LNCAP (cell line): ENCODE data around the gene ITLN1.

Experiments
- CTCF ChIP-seq: fragments of 450-650 bp; IDR thresholded peaks from 2 replicates; pipeline ENCODE4 v1.5.1; 2017; ENCODE audit warnings: mild to moderate bottlenecking

ITLN1 gene

GRCh38 chr1:160853014-160853413 lies 32.0 kb downstream of the ITLN1 start:
- TF ChIP-seq CTCF, result no peak

GRCh38 chr1:160850993-160851392 lies 34.0 kb downstream of the ITLN1 start:
- no peak for TF ChIP-seq CTCF

DNA sequence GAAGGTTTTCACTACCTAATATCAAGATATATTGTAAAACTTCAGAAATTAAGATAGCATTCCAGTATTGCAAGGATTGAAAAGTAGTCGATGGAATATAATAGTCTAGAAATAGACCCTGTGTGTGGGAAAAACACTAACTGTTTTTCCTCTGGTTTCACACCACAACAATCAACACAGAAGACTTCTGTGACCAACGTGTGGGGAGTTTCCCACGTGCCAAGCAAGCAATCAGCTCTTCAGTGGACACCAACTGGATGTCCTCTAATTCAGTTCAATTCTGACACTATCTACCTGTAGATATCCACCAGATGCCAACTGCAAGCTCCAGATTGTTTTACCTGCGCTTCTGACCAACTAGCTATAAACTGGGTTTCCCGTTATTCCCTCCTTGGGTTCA lies 34.4 kb downstream of the ITLN1 start:
- TF ChIP-seq CTCF, result no peak

DNA sequence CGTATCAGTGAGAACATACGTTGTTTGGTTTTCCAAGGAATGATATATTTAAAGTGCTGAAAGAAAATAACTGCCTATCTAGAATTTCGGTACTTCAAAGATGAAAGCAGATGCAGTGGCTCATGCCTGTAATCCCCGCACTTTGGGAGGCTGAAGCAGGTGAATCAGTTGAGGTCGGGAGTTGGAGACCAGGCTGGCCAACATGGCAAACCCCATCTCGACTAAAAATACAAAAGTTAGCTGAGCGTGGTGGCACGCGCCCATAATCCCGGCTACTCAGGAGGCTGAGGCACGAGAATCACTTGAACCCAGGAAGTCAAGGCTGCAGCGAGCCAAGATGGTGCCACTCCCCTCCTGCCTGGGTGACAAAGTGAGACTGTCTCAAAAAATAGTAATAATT lies 38.7 kb downstream of the ITLN1 start:
- TF ChIP-seq CTCF, result no peak

- TF ChIP-seq CTCF, result no peak
These were observed 40.3 kb downstream of the ITLN1 start for GRCh38 chr1:160844447-160845232.

DNA sequence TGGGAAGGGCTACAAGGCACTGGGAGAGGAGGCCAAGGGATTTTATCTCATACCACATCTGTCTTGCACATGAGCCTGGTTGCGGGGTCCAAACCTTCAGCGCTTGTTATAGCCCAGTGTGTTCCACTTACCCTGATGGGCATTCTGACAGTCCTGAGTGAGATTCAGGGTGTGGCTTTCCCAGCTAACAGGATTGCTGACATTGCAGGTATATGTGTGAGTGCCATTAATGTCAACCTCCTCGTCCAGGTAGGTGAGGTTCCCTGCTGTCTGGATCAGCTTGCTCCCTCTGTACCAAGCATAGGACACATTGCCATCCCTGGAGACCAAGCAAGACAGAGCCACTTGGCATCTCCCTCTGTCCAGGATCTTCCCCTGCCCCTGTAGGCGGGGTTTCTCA lies 43.9 kb downstream of the ITLN1 start:
- no peak for TF ChIP-seq CTCF

- TF ChIP-seq CTCF, result no peak
These were observed 45.2 kb downstream of the ITLN1 start for GRCh38 chr1:160839746-160840145.

GRCh38 chr1:160838888-160839287 lies 46.1 kb downstream of the ITLN1 start:
- no peak for TF ChIP-seq CTCF
